ENCODE measurements around the gene CBX4.

CBX4 gene

GRCh38 chr17:79802039-79802735 is 37.1 kb downstream of the CBX4 start:
- TF ChIP-seq REST (IDR thresholded peaks at IDR 0.05; ENCODE audit: insufficient read depth in 1 of 2, low read depth in 2 of 2, low read length in 2 of 2) (no peak), POLR2AphosphoS5 (IDR thresholded peaks at IDR 0.05; ENCODE audit: low read depth, low read length) (no peak), SIN3A (IDR thresholded peaks at IDR 0.05; ENCODE audit: borderline replicate concordance, insufficient read depth, low read length) (no peak), TAF1 (IDR thresholded peaks at IDR 0.05; ENCODE audit: borderline replicate concordance, insufficient read depth, low read length) (no peak), FOXP2 (optimal IDR thresholded peaks at IDR 0.05; ENCODE audit: borderline replicate concordance, extremely low read depth, extremely low read length, insufficient read depth) (no peak)

GRCh38 chr17:79801156-79802038 is 37.8 kb downstream of the CBX4 start:
- TF ChIP-seq FOXP2 (optimal IDR thresholded peaks at IDR 0.05; ENCODE audit: borderline replicate concordance, extremely low read depth, extremely low read length, insufficient read depth) = peak; percentile 13
- TF ChIP-seq TAF1 (IDR thresholded peaks at IDR 0.05; ENCODE audit: borderline replicate concordance, insufficient read depth, low read length) = no peak

GRCh38 chr17:79800325-79801155 is 38.7 kb downstream of the CBX4 start:
- TF ChIP-seq POLR2AphosphoS5 (IDR thresholded peaks at IDR 0.05; ENCODE audit: low read depth, low read length) (no peak), SIN3A (IDR thresholded peaks at IDR 0.05; ENCODE audit: borderline replicate concordance, insufficient read depth, low read length) (no peak), REST (IDR thresholded peaks at IDR 0.05; ENCODE audit: insufficient read depth in 1 of 2, low read depth in 2 of 2, low read length in 2 of 2) (no peak), FOXP2 (optimal IDR thresholded peaks at IDR 0.05; ENCODE audit: borderline replicate concordance, extremely low read depth, extremely low read length, insufficient read depth) (no peak), TAF1 (IDR thresholded peaks at IDR 0.05; ENCODE audit: borderline replicate concordance, insufficient read depth, low read length) (no peak)

- TF ChIP-seq POLR2AphosphoS5 (IDR thresholded peaks at IDR 0.05; ENCODE audit: low read depth, low read length) (no peak), REST (IDR thresholded peaks at IDR 0.05; ENCODE audit: insufficient read depth in 1 of 2, low read depth in 2 of 2, low read length in 2 of 2) (no peak)
Observed at GRCh38 chr17:79799538-79800324, 39.5 kb downstream of the CBX4 start.

- TF ChIP-seq SIN3A (IDR thresholded peaks at IDR 0.05; ENCODE audit: borderline replicate concordance, insufficient read depth, low read length) (no peak), POLR2AphosphoS5 (IDR thresholded peaks at IDR 0.05; ENCODE audit: low read depth, low read length) (no peak), FOXP2 (optimal IDR thresholded peaks at IDR 0.05; ENCODE audit: borderline replicate concordance, extremely low read depth, extremely low read length, insufficient read depth) (no peak), REST (IDR thresholded peaks at IDR 0.05; ENCODE audit: insufficient read depth in 1 of 2, low read depth in 2 of 2, low read length in 2 of 2) (no peak), TAF1 (IDR thresholded peaks at IDR 0.05; ENCODE audit: borderline replicate concordance, insufficient read depth, low read length) (no peak)
Observed at GRCh38 chr17:79799174-79799537, 40.1 kb downstream of the CBX4 start.
